CD4-positive, CD25-positive, alpha-beta regulatory T cell (primary cell): ENCODE results near the gene SLC27A1. TPM values are rescaled to one million over a fixed set of nuclear protein-coding genes. Genes with fewer than 3 reads are reported as not detected.
"Not testable (repeated sequence)": the region's sequence is repeated elsewhere in the genome, so short reads cannot be mapped to it uniquely, and the experiment has no call there.

Experiments
- ATAC-seq, 2 donors: fragments of 150-1000 bp; cut with Tn5 transposase; one replicate each; pipeline ENCODE4 v1.10.0; 2021; ENCODE audit warnings: low read depth in 2 of 2, moderate number of reproducible peaks in 2 of 2, moderate library complexity in 1 of 2
- DNase-seq, 3 donors: peaks; one replicate each; pipeline versions ENCODE4 v3.0.0 to v3.0.0-alpha.2; 2012 to 2022; ENCODE audit warnings: mixed read lengths in 1 of 3
- H3K27ac ChIP-seq: one replicate; pipeline ENCODE4 v1.7.0; 2013; ENCODE audit warnings: mild to moderate bottlenecking, low read length; ENCODE audit not compliant: insufficient read depth, poor library complexity, severe bottlenecking
- H3K27me3 ChIP-seq: one replicate; pipeline ENCODE4 v1.7.0; 2013; ENCODE audit warnings: low read length; ENCODE audit not compliant: control insufficient read depth, insufficient read depth
- H3K36me3 ChIP-seq: one replicate; pipeline ENCODE4 v1.7.0; 2013; ENCODE audit warnings: mild to moderate bottlenecking, low read length, moderate library complexity; ENCODE audit not compliant: control insufficient read depth, insufficient read depth
- H3K4me1 ChIP-seq: 2 replicates; pipeline ENCODE4 v1.7.0; 2013; ENCODE audit warnings: mild to moderate bottlenecking, low read length; ENCODE audit not compliant: insufficient read depth, control insufficient read depth, poor library complexity, severe bottlenecking
- H3K4me3 ChIP-seq: one replicate; pipeline ENCODE4 v1.7.0; 2013; ENCODE audit warnings: low read depth, mild to moderate bottlenecking, low read length, moderate library complexity
- H3K9me3 ChIP-seq, 2 experiments: 1 replicate in 1 of 2; 2 replicates in 1 of 2; pipeline ENCODE4 v1.7.0; 2013; ENCODE audit warnings: low read length in 2 of 2, mild to moderate bottlenecking in 1 of 2, moderate library complexity in 1 of 2; ENCODE audit not compliant: control insufficient read depth in 2 of 2
- H3K27ac Mint-ChIP-seq, 3 donors: one replicate each; pipeline ENCODE4 v1.8.0; 2020 to 2022; ENCODE audit warnings: mild to moderate bottlenecking in 3 of 3, mixed read lengths in 3 of 3, moderate library complexity in 2 of 3
- H3K27me3 Mint-ChIP-seq: one replicate; pipeline ENCODE4 v1.8.0; 2022; ENCODE audit warnings: mild to moderate bottlenecking, mixed read lengths
- H3K36me3 Mint-ChIP-seq: one replicate; pipeline ENCODE4 v1.8.0; 2020; ENCODE audit warnings: mixed read lengths
- H3K4me1 Mint-ChIP-seq, 4 donors: one replicate each; pipeline ENCODE4 v1.8.0; 2020 to 2022; ENCODE audit warnings: mixed read lengths in 4 of 4, mild to moderate bottlenecking in 1 of 4
- H3K4me3 Mint-ChIP-seq, 4 donors: one replicate each; pipeline ENCODE4 v1.8.0; 2020 to 2022; ENCODE audit warnings: mild to moderate bottlenecking in 4 of 4, mixed read lengths in 4 of 4, moderate library complexity in 3 of 4
- H3K9me3 Mint-ChIP-seq, 7 donors: one replicate each; pipeline ENCODE4 v1.8.0; 2020 to 2022; ENCODE audit warnings: mixed read lengths in 7 of 7, mild to moderate bottlenecking in 3 of 7, moderate library complexity in 2 of 7
- polyA plus RNA-seq, 4 donors: library from polyadenylated mRNA; unstranded; fragments of 300-500 nt; fragmentation: Illumina TruSeq; gene quantifications; one replicate each; pipeline ENCODE4 v1.2.3, GENCODE V29; 2021
- total RNA-seq: library from RNA; stranded (reverse); gene quantifications from one replicate; pipeline ENCODE4 v1.2.3, GENCODE V29; 2022

SLC27A1 gene
- total and polyA plus RNA-seq, 5 donors from 2014 or later: 3.9 to 5.2 (median 4.2) TPM

DNA sequence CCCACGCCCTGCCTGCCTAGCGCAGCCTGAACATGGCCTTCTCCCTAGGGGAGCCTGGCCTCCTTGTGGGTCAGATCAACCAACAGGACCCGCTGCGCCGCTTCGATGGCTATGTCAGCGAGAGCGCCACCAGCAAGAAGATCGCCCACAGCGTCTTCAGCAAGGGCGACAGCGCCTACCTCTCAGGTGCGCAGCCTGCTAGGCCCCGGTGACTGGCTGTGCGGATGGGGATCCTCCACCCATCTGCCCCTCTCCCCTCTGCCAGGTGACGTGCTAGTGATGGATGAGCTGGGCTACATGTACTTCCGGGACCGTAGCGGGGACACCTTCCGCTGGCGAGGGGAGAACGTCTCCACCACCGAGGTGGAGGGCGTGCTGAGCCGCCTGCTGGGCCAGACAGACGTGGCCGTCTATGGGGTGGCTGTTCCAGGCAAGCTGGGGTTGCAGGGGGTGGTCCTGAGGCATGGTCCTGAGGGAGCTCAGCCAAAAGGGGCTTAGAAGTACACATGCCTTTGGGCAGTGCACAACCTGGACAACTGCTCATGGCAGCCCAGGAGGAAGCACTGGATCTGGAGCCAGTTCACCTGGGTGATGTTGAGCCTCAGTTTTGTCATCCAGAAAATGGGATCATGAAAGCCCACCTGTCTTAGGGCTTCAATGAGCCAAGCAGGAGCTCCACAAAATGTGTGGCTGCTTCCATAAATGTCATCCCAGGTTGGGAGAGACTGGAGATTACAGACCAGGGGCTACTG lies 30.3 kb downstream of the SLC27A1 start:
- Histone ChIP-seq H3K4me1 (peaks cover 8% of the 10 kb centered on the region), H3K36me3 (peaks cover 5% of the 10 kb centered on the region), H3K9me3 (no peaks in the 10 kb centered on the region), H3K4me3 (no peak overlapping the region), H3K27me3 (no peaks in the 10 kb centered on the region), H3K27ac (no peak overlapping the region)
- H3K4me1 Mint-ChIP-seq: peaks cover 0 to 22% (median 7%) of the 10 kb centered on the region in 4 donors
- no peaks in the 10 kb centered on the region for H3K9me3 Mint-ChIP-seq
- no peak for ATAC-seq
- DNase-seq: no peak
- H3K27me3 Mint-ChIP-seq: no peaks in the 10 kb centered on the region
- peaks cover 5% of the 10 kb centered on the region for H3K36me3 Mint-ChIP-seq
- no peak overlapping the region for H3K4me3 Mint-ChIP-seq
- H3K27ac Mint-ChIP-seq: no peak overlapping the region

DNA sequence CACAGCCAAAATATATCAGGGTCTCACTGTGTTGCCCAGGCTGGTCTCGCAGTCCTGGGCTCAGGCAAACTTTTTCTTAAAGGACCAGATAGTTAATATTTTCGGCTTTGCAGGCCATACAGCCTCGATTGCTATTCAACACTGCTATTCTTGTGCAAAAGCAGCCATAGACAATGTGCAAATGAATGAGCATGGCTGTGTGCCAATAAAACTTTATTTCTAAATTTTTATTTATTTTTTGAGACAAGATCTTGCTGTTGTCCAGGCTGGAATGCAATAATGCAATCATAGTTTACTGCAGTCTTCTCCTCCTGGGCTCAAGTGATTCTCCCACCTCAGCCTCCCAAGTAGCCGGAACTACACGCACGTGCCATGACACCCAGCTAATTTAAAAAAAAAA lies 32.9 kb downstream of the SLC27A1 start:
- H3K27ac Mint-ChIP-seq: no peak overlapping the region
- Histone ChIP-seq H3K9me3 (no peaks in the 10 kb centered on the region), H3K27me3 (no peaks in the 10 kb centered on the region), H3K4me1 (no peaks in the 10 kb centered on the region), H3K36me3 (peaks cover 5% of the 10 kb centered on the region), H3K4me3 (no peak overlapping the region), H3K27ac (no peak overlapping the region)
- H3K4me3 Mint-ChIP-seq: no peak overlapping the region
- no peak for ATAC-seq
- peaks cover 10% of the 10 kb centered on the region for H3K36me3 Mint-ChIP-seq
- H3K4me1 Mint-ChIP-seq: peaks cover 0 to 17% (median 3%) of the 10 kb centered on the region in 4 donors
- H3K27me3 Mint-ChIP-seq: no peaks in the 10 kb centered on the region
- no peaks in the 10 kb centered on the region for H3K9me3 Mint-ChIP-seq
- DNase-seq: no peak

- no peak overlapping the region for H3K27ac Mint-ChIP-seq
- H3K27me3 Mint-ChIP-seq: no peaks in the 10 kb centered on the region
- Histone ChIP-seq H3K27me3 (no peaks in the 10 kb centered on the region), H3K36me3 (peaks cover 5% of the 10 kb centered on the region), H3K27ac (no peak overlapping the region), H3K4me3 (no peak overlapping the region), H3K9me3 (no peaks in the 10 kb centered on the region), H3K4me1 (no peaks in the 10 kb centered on the region)
- no peaks in the 10 kb centered on the region for H3K9me3 Mint-ChIP-seq
- peaks cover 10% of the 10 kb centered on the region for H3K36me3 Mint-ChIP-seq
- DNase-seq (no peak), ATAC-seq (no peak)
- H3K4me1 Mint-ChIP-seq: peaks cover 0 to 15% (median 3%) of the 10 kb centered on the region in 4 donors
- H3K4me3 Mint-ChIP-seq: no peak overlapping the region
Observed at GRCh38 chr19:17504030-17504429, 33.7 kb downstream of the SLC27A1 start.

- ATAC-seq: no peak
- Mint-ChIP-seq H3K27ac (no peak overlapping the region), H3K27me3 (no peaks in the 10 kb centered on the region), H3K4me1 (peaks cover 0 to 18% (median 3%) of the 10 kb centered on the region in 4 donors), H3K36me3 (peaks cover 10% of the 10 kb centered on the region), H3K9me3 (no peaks in the 10 kb centered on the region), H3K4me3 (no peak overlapping the region)
- no peaks in the 10 kb centered on the region for H3K4me1 ChIP-seq
- no peaks in the 10 kb centered on the region for H3K9me3 ChIP-seq
- H3K27ac ChIP-seq: no peak overlapping the region
- H3K27me3 ChIP-seq: no peaks in the 10 kb centered on the region
- peaks cover 5% of the 10 kb centered on the region for H3K36me3 ChIP-seq
- DNase-seq: no peak
- H3K4me3 ChIP-seq: no peak overlapping the region
Observed at GRCh38 chr19:17504456-17504855, 34.1 kb downstream of the SLC27A1 start.

- Mint-ChIP-seq H3K4me3 (no peak overlapping the region), H3K27ac (no peak overlapping the region)
- ATAC-seq: no peak
Observed at GRCh38 chr19:17505223-17505622, 34.9 kb downstream of the SLC27A1 start.

DNA sequence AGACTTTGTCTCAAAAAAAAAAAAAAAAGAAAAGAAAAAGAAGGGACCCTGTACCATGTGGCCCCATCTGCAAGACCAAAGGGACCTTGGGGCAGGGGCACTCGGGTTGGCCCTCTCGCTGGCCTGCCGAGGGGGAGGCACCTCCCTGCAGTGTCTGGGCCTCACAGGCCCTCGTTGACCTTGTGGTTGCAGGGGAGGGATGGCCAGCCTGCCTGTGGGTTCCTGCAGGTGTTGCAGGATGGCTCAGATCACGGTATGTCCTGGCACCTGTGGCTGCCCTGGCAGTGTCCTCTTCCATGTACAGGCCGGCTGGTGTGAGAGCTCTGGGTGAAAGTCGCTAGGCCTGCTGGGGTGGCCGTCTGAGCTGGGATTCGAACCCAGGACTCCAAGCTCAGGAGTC lies 36.4 kb downstream of the SLC27A1 start:
- DNase-seq (no peak), ATAC-seq (no peak)
- Histone ChIP-seq H3K27ac (no peak overlapping the region), H3K4me3 (no peak overlapping the region), H3K36me3 (peaks cover 5% of the 10 kb centered on the region), H3K9me3 (no peaks in the 10 kb centered on the region), H3K27me3 (no peaks in the 10 kb centered on the region), H3K4me1 (peaks cover 20% of the 10 kb centered on the region)
- no peak overlapping the region for H3K4me3 Mint-ChIP-seq
- H3K27ac Mint-ChIP-seq: no peak overlapping the region
- no peaks in the 10 kb centered on the region for H3K27me3 Mint-ChIP-seq
- peaks cover 4 to 30% (median 12%) of the 10 kb centered on the region in 4 donors for H3K4me1 Mint-ChIP-seq
- peaks cover 14% of the 10 kb centered on the region for H3K36me3 Mint-ChIP-seq
- peaks cover 0 to 2% (median 0%) of the 10 kb centered on the region in 7 donors for H3K9me3 Mint-ChIP-seq

More at GRCh38 chr19:17505223-17505622, 34.9 kb downstream of the SLC27A1 start:
- no peaks in the 10 kb centered on the region for H3K27me3 ChIP-seq
- H3K36me3 Mint-ChIP-seq: peaks cover 10% of the 10 kb centered on the region
- DNase-seq: no peak
- H3K4me3 ChIP-seq: no peak overlapping the region
- H3K27ac ChIP-seq: no peak overlapping the region
- H3K36me3 ChIP-seq: peaks cover 5% of the 10 kb centered on the region
- peaks cover 5% of the 10 kb centered on the region for H3K4me1 ChIP-seq
- H3K4me1 Mint-ChIP-seq: peaks cover 0 to 20% (median 4%) of the 10 kb centered on the region in 4 donors
- H3K9me3 ChIP-seq: no peaks in the 10 kb centered on the region
- no peaks in the 10 kb centered on the region for H3K27me3 Mint-ChIP-seq
- no peaks in the 10 kb centered on the region for H3K9me3 Mint-ChIP-seq

- not testable (repeated sequence) for ATAC-seq, H3K9me3 ChIP-seq, H3K36me3 ChIP-seq, DNase-seq, H3K27ac ChIP-seq, H3K4me3 ChIP-seq, H3K27me3 Mint-ChIP-seq, H3K9me3 Mint-ChIP-seq, H3K27me3 ChIP-seq, H3K36me3 Mint-ChIP-seq
- Mint-ChIP-seq H3K4me3 (peak overlapping the region in 1 of 4 donors; percentile 66), H3K4me1 (peaks cover 4 to 43% (median 20%) of the 10 kb centered on the region in 4 donors), H3K27ac (peak overlapping the region in 1 of 3 donors; percentile 63)
- peaks cover 27% of the 10 kb centered on the region for H3K4me1 ChIP-seq
Observed at GRCh38 chr19:17508558-17508933, 38.2 kb downstream of the SLC27A1 start.
